AG04450 (cell line): ENCODE measurements around the gene RASGRP3. TPM values are rescaled to one million over a fixed set of nuclear protein-coding genes. Genes with fewer than 3 reads are reported as not detected.

Source experiments
- CTCF ChIA-PET: fragments of 300-600, 350-600 bp; formaldehyde crosslinking; extraction: SDS; loops from one replicate; lab custom pipeline; 2022; ENCODE audit warnings: antibody characterized with exemption, inconsistent platforms; lab: Charles Lee
- POLR2A ChIA-PET: fragments of 350-600 bp; formaldehyde crosslinking; extraction: SDS; loops from one replicate; lab custom pipeline; 2021; ENCODE audit warnings: antibody characterized with exemption, inconsistent platforms; lab: Yijun Ruan, JAX
- DNase-seq: peaks from one replicate; pipeline ENCODE4 v3.0.0-alpha.2; 2011; ENCODE audit warnings: low read depth, low spot score
- H3K27ac ChIP-seq: one replicate; pipeline ENCODE4 v1.5.1; 2012; ENCODE audit warnings: low read depth, low read length, control low read depth
- H3K27me3 ChIP-seq: one replicate; pipeline ENCODE4 v1.6.0; 2012; ENCODE audit warnings: low read length; ENCODE audit not compliant: control insufficient read depth, insufficient read depth
- H3K4me3 ChIP-seq: 2 replicates; pipeline ENCODE4 v1.5.1; 2011; ENCODE audit warnings: mild to moderate bottlenecking, low read depth, low read length, control low read depth
- H3K9me3 ChIP-seq: 2 replicates; pipeline ENCODE4 v1.5.1; 2012; ENCODE audit warnings: low read length; ENCODE audit not compliant: control insufficient read depth, insufficient read depth
- CTCF ChIP-seq: IDR thresholded peaks from 2 replicates; pipeline ENCODE4 v1.5.1; 2011; ENCODE audit warnings: low read depth, low read length, control low read depth, inconsistent platforms
- polyA plus RNA-seq: library from polyadenylated mRNA; depleted of rRNA; stranded (reverse); fragments of >200 nt; gene quantifications from 2 replicates; pipeline ENCODE4 v1.2.3, GENCODE V29; 2011

RASGRP3 gene
- polyA plus RNA-seq, 1 experiment: 1.4 TPM

GRCh38 chr2:33583194-33583938 is 106.9 kb downstream of the RASGRP3 start:
- no peaks in the 10 kb centered on the region for H3K27me3 ChIP-seq
- POLR2A ChIA-PET: no interaction called here
- H3K4me3 ChIP-seq: no peak overlapping the region
- no peaks in the 10 kb centered on the region for H3K9me3 ChIP-seq
- no peak overlapping the region for H3K27ac ChIP-seq
- peak; percentile 92 for TF ChIP-seq CTCF
- CTCF ChIA-PET: interaction anchor here (0.5 to 3.1 kb wide), 55 partner anchors 9 to 1702 kb away, joined by 3 to 26 read pairs (median 4); partner anchors contain the start of gene RASGRP3
- DNase-seq: no peak

- POLR2A ChIA-PET: no interaction called here
- H3K27ac ChIP-seq: no peak overlapping the region
- H3K9me3 ChIP-seq: no peaks in the 10 kb centered on the region
- CTCF ChIA-PET: interaction anchor here (1.0 to 1.6 kb wide), 3 partner anchors 13 to 191 kb away, joined by 4 to 6 read pairs (median 4); partner anchors contain the start of genes FAM98A and RASGRP3
- no peak for TF ChIP-seq CTCF
- H3K4me3 ChIP-seq: no peak overlapping the region
- no peaks in the 10 kb centered on the region for H3K27me3 ChIP-seq
- DNase-seq: no peak
Observed at GRCh38 chr2:33586766-33587165, 110.3 kb downstream of the RASGRP3 start.

- Histone ChIP-seq H3K9me3 (no peaks in the 10 kb centered on the region), H3K27ac (no peak overlapping the region), H3K4me3 (no peak overlapping the region), H3K27me3 (no peaks in the 10 kb centered on the region)
- DNase-seq: no peak
- CTCF ChIA-PET: interaction anchor here (0.7 to 1.5 kb wide), 3 partner anchors 17 to 175 kb away, joined by 3 to 4 read pairs (median 3); no protein-coding TSS in a partner anchor
- no peak for TF ChIP-seq CTCF
- POLR2A ChIA-PET: interaction anchor here (0.6 kb wide), 1 partner anchor 117 kb away, joined by 3 read pairs; no protein-coding TSS in a partner anchor
Observed at GRCh38 chr2:33588232-33588631, 111.8 kb downstream of the RASGRP3 start.

- Histone ChIP-seq H3K27ac (no peak overlapping the region), H3K4me3 (no peak overlapping the region), H3K27me3 (no peaks in the 10 kb centered on the region), H3K9me3 (no peaks in the 10 kb centered on the region)
- ChIA-PET CTCF (no interaction called here), POLR2A (no interaction called here)
- no peak for DNase-seq
- no peak for TF ChIP-seq CTCF
Observed at GRCh38 chr2:33589444-33589843, 113.0 kb downstream of the RASGRP3 start.

GRCh38 chr2:33595385-33595784 is 118.9 kb downstream of the RASGRP3 start:
- Histone ChIP-seq H3K4me3 (no peak overlapping the region), H3K27ac (no peak overlapping the region), H3K9me3 (no peaks in the 10 kb centered on the region; the same call in 1 of the 2 replicates), H3K27me3 (no peaks in the 10 kb centered on the region)
- no peak for TF ChIP-seq CTCF
- no peak for DNase-seq
- CTCF ChIA-PET: interaction anchor here (0.8 to 3.4 kb wide), 2 partner anchors 12 to 200 kb away, joined by 3 to 17 read pairs; no protein-coding TSS in a partner anchor
- POLR2A ChIA-PET: no interaction called here
